Mesendoderm (in vitro differentiated cells): ENCODE measurements around the gene LRP3. TPM values are rescaled to one million over a fixed set of nuclear protein-coding genes. Genes with fewer than 3 reads are reported as not detected.
"Not testable (repeated sequence)": the region's sequence is repeated elsewhere in the genome, so short reads cannot be mapped to it uniquely, and the experiment has no call there.

Experiments used
- DNase-seq: peaks from one replicate; pipeline ENCODE4 v3.0.0; 2013
- H2AK5ac ChIP-seq: 2 replicates; pipeline ENCODE4 v1.6.1; 2013; ENCODE audit warnings: low read length, inconsistent platforms
- H2BK120ac ChIP-seq: 2 replicates; pipeline ENCODE4 v1.6.1; 2013; ENCODE audit warnings: low read depth, mild to moderate bottlenecking, low read length, moderate library complexity, mixed read lengths
- H2BK15ac ChIP-seq: replicated peaks from 2 replicates; pipeline ENCODE4 v1.6.1; 2013; ENCODE audit warnings: low read depth, mild to moderate bottlenecking, moderate library complexity
- H2BK5ac ChIP-seq: 2 replicates; pipeline ENCODE4 v1.6.1; 2013; ENCODE audit warnings: low read length, inconsistent platforms
- H3K18ac ChIP-seq: 2 replicates; pipeline ENCODE4 v1.6.1; 2013; ENCODE audit warnings: mild to moderate bottlenecking, low read length, mixed read lengths
- H3K23ac ChIP-seq: one replicate; pipeline ENCODE4 v1.6.1; 2013; ENCODE audit warnings: low read length
- H3K27ac ChIP-seq: 2 replicates; pipeline ENCODE4 v1.5.1; 2013; ENCODE audit warnings: low read depth, mild to moderate bottlenecking, inconsistent platforms, low read length, moderate library complexity
- H3K27me3 ChIP-seq: 2 replicates; pipeline ENCODE4 v1.6.1; 2013; ENCODE audit warnings: low read length, control low read depth, mild to moderate bottlenecking, inconsistent platforms; ENCODE audit not compliant: insufficient read depth, poor library complexity
- H3K36me3 ChIP-seq: 2 replicates; pipeline ENCODE4 v1.6.1; 2013; ENCODE audit warnings: low read length, inconsistent platforms; ENCODE audit not compliant: control insufficient read depth, insufficient read depth
- H3K4ac ChIP-seq: one replicate; pipeline ENCODE4 v1.6.1; 2013; ENCODE audit warnings: low read depth, mild to moderate bottlenecking, low read length, moderate library complexity
- H3K4me1 ChIP-seq: 2 replicates; pipeline ENCODE4 v1.6.1; 2013; ENCODE audit warnings: low read depth, low read length, inconsistent platforms; ENCODE audit not compliant: control insufficient read depth
- H3K4me2 ChIP-seq: 2 replicates; pipeline ENCODE4 v1.6.1; 2013; ENCODE audit warnings: low read length
- H3K4me3 ChIP-seq: 2 replicates; pipeline ENCODE4 v1.5.1; 2013; ENCODE audit warnings: mild to moderate bottlenecking, low read length
- H3K56ac ChIP-seq: one replicate; pipeline ENCODE4 v1.6.1; 2013; ENCODE audit warnings: low read length
- H3K79me1 ChIP-seq: 2 replicates; pipeline ENCODE4 v1.6.1; 2013; ENCODE audit warnings: low read length, inconsistent platforms
- H3K79me2 ChIP-seq: 2 replicates; pipeline ENCODE4 v1.6.1; 2013; ENCODE audit warnings: mild to moderate bottlenecking, low read length; ENCODE audit not compliant: control insufficient read depth, insufficient read depth
- H3K9ac ChIP-seq: 2 replicates; pipeline ENCODE4 v1.6.1; 2013; ENCODE audit warnings: low read length, inconsistent platforms
- H4K5ac ChIP-seq: one replicate; pipeline ENCODE4 v1.6.1; 2013; ENCODE audit warnings: low read length
- H4K8ac ChIP-seq: one replicate; pipeline ENCODE4 v1.6.1; 2013; ENCODE audit warnings: low read depth, mild to moderate bottlenecking, control low read depth, low read length, moderate library complexity
- WGBS: extraction: QIAGEN DNeasy Blood & Tissue Kit; methylation state at CpG from one replicate; pipeline ENCODE4 v1.1.7; 2013; ENCODE audit warnings: low lambda C conversion rate, missing lambda C conversion rate; ENCODE audit not compliant: insufficient coverage; ENCODE audit errors: extremely low coverage; 5-methylcytosine and 5-hydroxymethylcytosine counted together
- polyA plus RNA-seq, 2 experiments: library from polyadenylated mRNA; stranded (reverse); fragments of 200-250 nt; gene quantifications; one replicate each; pipeline ENCODE4 v1.2.3, GENCODE V29; 2013

LRP3 gene
- 23.6 TPM for polyA plus RNA-seq (2013, experiment 1 of 2)
- 24.3 TPM for polyA plus RNA-seq (2013, experiment 2 of 2)

DNA sequence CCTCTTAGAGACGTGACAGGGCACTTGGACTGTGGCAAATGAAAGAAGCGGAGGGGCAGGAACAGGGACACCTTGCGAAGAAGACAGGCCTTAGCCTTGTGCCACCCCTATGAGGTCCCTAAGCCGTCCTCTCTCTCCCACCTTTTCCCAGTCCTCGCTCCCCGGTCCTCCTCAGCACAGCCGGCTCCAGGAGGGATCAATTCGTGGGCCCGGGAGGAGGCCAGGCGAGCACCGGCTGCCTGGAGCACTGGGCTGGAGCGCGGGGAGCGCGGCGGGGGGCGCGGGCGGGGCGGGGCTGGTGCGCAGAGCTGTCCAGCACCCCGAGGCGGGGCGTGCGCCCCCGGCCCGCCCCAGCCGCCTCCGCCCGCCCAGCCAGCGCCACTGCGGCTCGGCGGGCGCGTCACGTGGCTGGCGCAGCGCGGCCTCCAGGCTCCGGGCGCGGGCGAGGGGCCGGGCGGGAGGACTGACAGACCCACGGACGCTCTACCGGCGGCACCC lies at the start of gene LRP3:
Gene LRP3, plus strand, starts transcription at position 466 of the 498 bp plus-strand sequence. CDS start 456 bp downstream, outside the sequence.
- Histone ChIP-seq H2BK120ac (no peak within 1 kb of the TSS), H3K23ac (no peak within 1 kb of the TSS), H3K27ac (no peak within 1 kb of the TSS), H3K9ac (peak within 1 kb of the TSS; percentile 76), H3K56ac (peak within 1 kb of the TSS; percentile 82), H3K4me3 (peak within 1 kb of the TSS; percentile 50), H3K18ac (peak within 1 kb of the TSS; percentile 34), H3K79me2 (no peaks in the 10 kb centered on the region), H4K8ac (no peak within 1 kb of the TSS), H3K4ac (peak within 1 kb of the TSS; percentile 59), H2AK5ac (no peak within 1 kb of the TSS), H3K27me3 (no peaks in the 10 kb centered on the region), H3K4me1 (no peaks in the 10 kb centered on the region), H3K79me1 (no peaks in the 10 kb centered on the region), H2BK5ac (no peak within 1 kb of the TSS), H3K4me2 (peak within 1 kb of the TSS; percentile 21), H4K5ac (no peak within 1 kb of the TSS), H2BK15ac (no peak within 1 kb of the TSS), H3K36me3 (no peaks in the 10 kb centered on the region)
- no CpG with 5 or more reads among the region's 50 CpGs for WGBS
- peak; percentile 23 for DNase-seq

DNA sequence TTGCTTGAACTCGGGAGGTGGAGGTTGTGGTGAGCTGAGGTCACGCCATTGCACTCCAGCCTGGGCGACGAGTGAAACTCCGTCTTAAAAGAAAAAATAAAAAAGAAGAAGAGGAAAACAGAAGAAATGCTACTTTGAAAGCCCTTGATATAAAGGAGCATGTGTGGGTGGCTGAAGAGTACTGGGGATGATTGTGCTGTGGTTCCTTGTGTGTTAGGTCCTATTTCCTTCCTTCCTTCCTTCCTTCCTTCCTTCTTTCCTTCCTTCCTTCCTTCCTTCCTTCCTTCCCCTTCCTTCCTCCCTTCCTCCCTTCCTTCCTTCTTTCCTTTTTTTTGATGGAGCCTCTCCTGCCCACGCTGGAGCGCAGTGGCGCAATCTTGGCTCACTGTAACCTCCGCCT lies 47.9 kb upstream of the LRP3 start:
- Histone ChIP-seq H3K23ac (no peak overlapping the region), H3K4me2 (no peak overlapping the region), H3K27ac (no peak overlapping the region), H3K9ac (no peak overlapping the region), H3K79me1 (no peaks in the 10 kb centered on the region), H2BK5ac (no peak overlapping the region), H3K56ac (no peak overlapping the region), H4K5ac (no peak overlapping the region), H3K4me3 (no peak overlapping the region), H2AK5ac (no peak overlapping the region), H2BK120ac (no peak overlapping the region), H4K8ac (no peak overlapping the region), H3K79me2 (no peaks in the 10 kb centered on the region), H3K18ac (no peak overlapping the region), H3K27me3 (no peaks in the 10 kb centered on the region), H3K4ac (no peak overlapping the region), H2BK15ac (no peak overlapping the region), H3K36me3 (no peaks in the 10 kb centered on the region), H3K4me1 (no peaks in the 10 kb centered on the region)
- WGBS, result no CpG with 5 or more reads among the region's 9 CpGs
- DNase-seq, result no peak

DNA sequence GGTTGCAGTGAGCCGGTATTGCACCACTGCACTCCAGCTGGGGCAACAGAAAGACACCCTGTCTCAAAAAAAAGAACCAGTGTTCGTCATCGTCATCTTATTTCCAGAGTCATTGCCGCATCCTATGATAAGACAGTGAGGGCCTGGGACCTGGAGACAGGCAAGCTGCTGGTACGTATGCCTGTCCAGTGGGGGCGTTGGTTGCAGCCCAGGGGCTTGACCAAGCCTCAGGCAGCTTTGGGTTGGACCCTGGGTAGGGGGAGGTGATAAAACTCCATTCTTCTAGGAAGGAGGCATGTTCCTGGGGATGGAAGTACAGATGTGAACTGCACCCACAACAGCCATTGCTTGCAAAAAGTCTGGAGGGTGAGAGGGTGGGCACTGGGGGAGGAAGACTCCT lies 46.6 kb upstream of the LRP3 start:
- Histone ChIP-seq H4K5ac (no peak overlapping the region), H3K79me2 (no peaks in the 10 kb centered on the region), H3K79me1 (no peaks in the 10 kb centered on the region), H3K4me3 (no peak overlapping the region), H3K23ac (no peak overlapping the region), H2AK5ac (no peak overlapping the region), H3K9ac (no peak overlapping the region), H3K56ac (no peak overlapping the region), H3K4me1 (no peaks in the 10 kb centered on the region), H3K18ac (no peak overlapping the region), H3K27ac (no peak overlapping the region), H3K36me3 (no peaks in the 10 kb centered on the region), H3K4ac (no peak overlapping the region), H2BK5ac (no peak overlapping the region), H2BK120ac (no peak overlapping the region), H2BK15ac (no peak overlapping the region), H4K8ac (no peak overlapping the region), H3K27me3 (no peaks in the 10 kb centered on the region), H3K4me2 (no peak overlapping the region)
- no CpG with 5 or more reads among the region's 6 CpGs for WGBS
- no peak for DNase-seq

GRCh38 chr19:33150852-33151518 lies 43.1 kb upstream of the LRP3 start:
- no peaks in the 10 kb centered on the region for H3K4me1 ChIP-seq
- no peak overlapping the region for H3K27ac ChIP-seq
- DNase-seq, result no peak
- H2AK5ac ChIP-seq, result no peak overlapping the region
- H3K4ac ChIP-seq, result no peak overlapping the region
- no peak overlapping the region for H3K4me2 ChIP-seq
- H3K9ac ChIP-seq, result no peak overlapping the region
- no peak overlapping the region for H3K23ac ChIP-seq
- no peaks in the 10 kb centered on the region for H3K79me1 ChIP-seq
- H3K79me2 ChIP-seq, result no peaks in the 10 kb centered on the region
- no peak overlapping the region for H2BK15ac ChIP-seq
- no peak overlapping the region for H4K5ac ChIP-seq
- no peaks in the 10 kb centered on the region for H3K36me3 ChIP-seq
- no peak overlapping the region for H3K56ac ChIP-seq
- no peak overlapping the region for H3K4me3 ChIP-seq
- no peak overlapping the region for H4K8ac ChIP-seq
- H2BK5ac ChIP-seq, result no peak overlapping the region
- no CpG with 5 or more reads among the region's 14 CpGs for WGBS
- no peak overlapping the region for H3K18ac ChIP-seq
- no peak overlapping the region for H2BK120ac ChIP-seq
- no peaks in the 10 kb centered on the region for H3K27me3 ChIP-seq

DNA sequence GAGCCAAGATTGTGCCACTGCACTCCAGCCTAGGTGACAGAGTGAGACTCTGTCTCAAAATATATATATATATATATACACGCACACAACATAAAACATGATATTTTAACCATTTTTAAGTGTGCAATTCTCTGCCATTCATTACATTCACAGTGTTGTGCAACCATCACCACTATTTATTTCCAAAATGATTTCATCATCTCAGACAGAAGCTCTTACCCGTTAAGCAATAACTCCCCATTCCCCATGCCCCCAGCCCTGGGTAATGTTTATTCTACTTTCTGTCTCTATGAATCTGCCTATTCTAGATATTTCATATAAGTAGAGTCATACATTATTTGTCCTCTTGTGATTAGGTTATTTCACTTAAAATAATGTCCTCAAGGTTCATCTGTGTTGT lies 42.0 kb upstream of the LRP3 start:
- no peak for DNase-seq
- no CpG with 5 or more reads among the region's 2 CpGs for WGBS
- no peaks in the 10 kb centered on the region for H3K79me2 ChIP-seq
- H3K27ac ChIP-seq, result no peak overlapping the region
- H3K36me3 ChIP-seq, result no peaks in the 10 kb centered on the region
- H4K5ac ChIP-seq, result no peak overlapping the region
- H3K4me2 ChIP-seq, result no peak overlapping the region
- H3K18ac ChIP-seq, result no peak overlapping the region
- H3K4me1 ChIP-seq, result no peaks in the 10 kb centered on the region
- no peak overlapping the region for H2BK5ac ChIP-seq
- H3K4ac ChIP-seq, result no peak overlapping the region
- no peaks in the 10 kb centered on the region for H3K27me3 ChIP-seq
- no peak overlapping the region for H3K56ac ChIP-seq
- H3K4me3 ChIP-seq, result no peak overlapping the region
- H2AK5ac ChIP-seq, result no peak overlapping the region
- no peaks in the 10 kb centered on the region for H3K79me1 ChIP-seq
- no peak overlapping the region for H2BK15ac ChIP-seq
- no peak overlapping the region for H3K23ac ChIP-seq
- no peak overlapping the region for H4K8ac ChIP-seq
- H3K9ac ChIP-seq, result no peak overlapping the region
- H2BK120ac ChIP-seq, result no peak overlapping the region

GRCh38 chr19:33152625-33153024 lies 41.5 kb upstream of the LRP3 start:
- not testable (repeated sequence) for H4K8ac ChIP-seq, H3K23ac ChIP-seq, H3K18ac ChIP-seq, H3K4me1 ChIP-seq, H3K9ac ChIP-seq, H4K5ac ChIP-seq, H3K79me2 ChIP-seq, H3K4ac ChIP-seq, H2AK5ac ChIP-seq, DNase-seq, H3K36me3 ChIP-seq, H3K4me2 ChIP-seq, H2BK5ac ChIP-seq, H3K4me3 ChIP-seq, H2BK15ac ChIP-seq, H3K56ac ChIP-seq, H3K79me1 ChIP-seq, H3K27ac ChIP-seq, H3K27me3 ChIP-seq, H2BK120ac ChIP-seq
- WGBS, result no CpG with 5 or more reads among the region's 4 CpGs
